ENCODE measurements around the gene RPP25L. TPM values are rescaled to one million over a fixed set of nuclear protein-coding genes. Genes with fewer than 3 reads are reported as not detected.

RPP25L gene
- polyA plus RNA-seq, 1 of the 3 experiments (the other 2 are of a cell fraction) = 47.6 TPM

GRCh38 chr9:34589636-34590380 lies 22.1 kb downstream of the RPP25L start, which contains the start of gene CNTFR:
Gene CNTFR, minus strand, starts transcription at chr9:34589724. Its CDS starts 20,743 bp downstream, at chr9:34568981.
- CTCF ChIA-PET = interaction anchor here (0.8 to 9.8 kb wide), 6 partner anchors 11 to 89 kb away, joined by 3 to 507 read pairs (median 12); no protein-coding TSS in a partner anchor
- Histone ChIP-seq H3K9me3 (no peaks in the 10 kb centered on the region), H3K4me3 (ENCODE audit: low read depth in 2 of 2, low read length in 1 of 2) (peak within 1 kb of the TSS; percentile 39 to 51; a peak in 3 of 4 replicates), H3F3A (replicated peaks; ENCODE audit: insufficient read depth) (no peaks in the 10 kb centered on the region), H3K79me2 (ENCODE audit: insufficient read depth) (no peaks in the 10 kb centered on the region), H3K27me3 (ENCODE audit: insufficient read depth) (peaks cover 53% of the 10 kb centered on the region), H4K20me1 (ENCODE audit: insufficient read depth) (0 out of 2 replicates have a peak, but pooled peaks cover 4% of the 10 kb centered on the region), H3K36me3 (replicated peaks in 1 of 2; ENCODE audit: control insufficient read depth in 1 of 2, insufficient read depth in 2 of 2, low read length in 1 of 2) (no peaks in the 10 kb centered on the region), H3K27ac (ENCODE audit: low read depth in 2 of 2, low read length in 1 of 2) (peak within 1 kb of the TSS in 1 of 2 experiments; percentile 87; a peak in 2 of 4 replicates), H3K4me2 (peak within 1 kb of the TSS; percentile 62; the same call in 1 of the 2 replicates), H2AFZ (ENCODE audit: low read depth) (no peak within 1 kb of the TSS), H3K4me1 (ENCODE audit: control insufficient read depth in 1 of 2, insufficient read depth in 2 of 2, low read depth in 1 of 2, low read length in 1 of 2) (peaks cover 0 to 44% of the 10 kb centered on the region in 2 experiments; a peak in 1 of 4 replicates), H3K9me2 (no peaks in the 10 kb centered on the region), H3K9ac (no peak within 1 kb of the TSS)
- WGBS (ENCODE audit: low lambda C conversion rate) = 40% methylated on average over 22 of the region's 104 CpGs
- TF ChIP-seq, protein P1, sequence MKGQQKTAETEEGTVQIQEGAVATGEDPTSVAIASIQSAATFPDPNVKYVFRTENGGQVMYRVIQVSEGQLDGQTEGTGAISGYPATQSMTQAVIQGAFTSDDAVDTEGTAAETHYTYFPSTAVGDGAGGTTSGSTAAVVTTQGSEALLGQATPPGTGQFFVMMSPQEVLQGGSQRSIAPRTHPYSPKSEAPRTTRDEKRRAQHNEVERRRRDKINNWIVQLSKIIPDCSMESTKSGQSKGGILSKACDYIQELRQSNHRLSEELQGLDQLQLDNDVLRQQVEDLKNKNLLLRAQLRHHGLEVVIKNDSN (IDR thresholded peaks at IDR 0.05; ENCODE audit: borderline replicate concordance, low read depth) = peak; percentile 47; the same call in 1 of the 2 replicates
- TF ChIP-seq RXRA (IDR thresholded peaks at IDR 0.05; ENCODE audit: borderline replicate concordance, low read depth) (no peak), CHD2 (IDR thresholded peaks at IDR 0.05; ENCODE audit: low read length, partially characterized antibody) (peak; percentile 56), USF2 (IDR thresholded peaks at IDR 0.05; ENCODE audit: borderline replicate concordance, low read depth, low read length) (no peak)
- POLR2A ChIA-PET = interaction anchor here (0.7 to 1.4 kb wide), 2 partner anchors 19 to 35 kb away, joined by 3 to 9 read pairs; no protein-coding TSS in a partner anchor
- DNase-seq = peak; percentile 93

- POLR2A ChIA-PET = interaction anchor here (0.7 to 1.8 kb wide), 4 partner anchors 10 to 66 kb away, joined by 3 to 10 read pairs (median 6); partner anchors contain the start of gene ENHO
- H3F3A ChIP-seq (replicated peaks; ENCODE audit: insufficient read depth) = no peaks in the 10 kb centered on the region
- H3K27me3 ChIP-seq (ENCODE audit: insufficient read depth) = peaks cover 53% of the 10 kb centered on the region
- CTCF ChIA-PET = interaction anchor here (0.8 to 9.8 kb wide), 10 partner anchors 10 to 88 kb away, joined by 3 to 507 read pairs (median 4); partner anchors contain the start of gene RPP25L
- H3K9me3 ChIP-seq = no peaks in the 10 kb centered on the region
- no peaks in the 10 kb centered on the region for H3K9me2 ChIP-seq
- no peaks in the 10 kb centered on the region for H3K36me3 ChIP-seq (replicated peaks in 1 of 2; ENCODE audit: control insufficient read depth in 1 of 2, insufficient read depth in 2 of 2, low read length in 1 of 2)
- H3K4me2 ChIP-seq = peak overlapping the region; percentile 25; the same call in 1 of the 2 replicates
- peak; percentile 69 for DNase-seq
- no peak for TF ChIP-seq NFIC (IDR thresholded peaks at IDR 0.05; ENCODE audit: borderline replicate concordance)
- no peak for TF ChIP-seq EZH2phosphoT487 (IDR thresholded peaks at IDR 0.05; ENCODE audit: borderline replicate concordance, low read depth)
- no peak for TF ChIP-seq CTCF (IDR thresholded peaks at IDR 0.05)
- TF ChIP-seq CHD2 (IDR thresholded peaks at IDR 0.05; ENCODE audit: low read length, partially characterized antibody) = peak; percentile 12
- TF ChIP-seq, protein P2, sequence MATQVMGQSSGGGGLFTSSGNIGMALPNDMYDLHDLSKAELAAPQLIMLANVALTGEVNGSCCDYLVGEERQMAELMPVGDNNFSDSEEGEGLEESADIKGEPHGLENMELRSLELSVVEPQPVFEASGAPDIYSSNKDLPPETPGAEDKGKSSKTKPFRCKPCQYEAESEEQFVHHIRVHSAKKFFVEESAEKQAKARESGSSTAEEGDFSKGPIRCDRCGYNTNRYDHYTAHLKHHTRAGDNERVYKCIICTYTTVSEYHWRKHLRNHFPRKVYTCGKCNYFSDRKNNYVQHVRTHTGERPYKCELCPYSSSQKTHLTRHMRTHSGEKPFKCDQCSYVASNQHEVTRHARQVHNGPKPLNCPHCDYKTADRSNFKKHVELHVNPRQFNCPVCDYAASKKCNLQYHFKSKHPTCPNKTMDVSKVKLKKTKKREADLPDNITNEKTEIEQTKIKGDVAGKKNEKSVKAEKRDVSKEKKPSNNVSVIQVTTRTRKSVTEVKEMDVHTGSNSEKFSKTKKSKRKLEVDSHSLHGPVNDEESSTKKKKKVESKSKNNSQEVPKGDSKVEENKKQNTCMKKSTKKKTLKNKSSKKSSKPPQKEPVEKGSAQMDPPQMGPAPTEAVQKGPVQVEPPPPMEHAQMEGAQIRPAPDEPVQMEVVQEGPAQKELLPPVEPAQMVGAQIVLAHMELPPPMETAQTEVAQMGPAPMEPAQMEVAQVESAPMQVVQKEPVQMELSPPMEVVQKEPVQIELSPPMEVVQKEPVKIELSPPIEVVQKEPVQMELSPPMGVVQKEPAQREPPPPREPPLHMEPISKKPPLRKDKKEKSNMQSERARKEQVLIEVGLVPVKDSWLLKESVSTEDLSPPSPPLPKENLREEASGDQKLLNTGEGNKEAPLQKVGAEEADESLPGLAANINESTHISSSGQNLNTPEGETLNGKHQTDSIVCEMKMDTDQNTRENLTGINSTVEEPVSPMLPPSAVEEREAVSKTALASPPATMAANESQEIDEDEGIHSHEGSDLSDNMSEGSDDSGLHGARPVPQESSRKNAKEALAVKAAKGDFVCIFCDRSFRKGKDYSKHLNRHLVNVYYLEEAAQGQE (IDR thresholded peaks at IDR 0.05; ENCODE audit: low read depth, low read length) = no peak
- peak; percentile 78 for TF ChIP-seq MXI1 (IDR thresholded peaks at IDR 0.05; ENCODE audit: low read depth, low read length)
- TF ChIP-seq MEF2A (IDR thresholded peaks at IDR 0.05; ENCODE audit: borderline replicate concordance, low read depth) = no peak
- TF ChIP-seq RAD21 (IDR thresholded peaks at IDR 0.05; ENCODE audit: low read length) = peak; percentile 7; the same call in 1 of the 2 replicates
- TF ChIP-seq TCF12 (IDR thresholded peaks at IDR 0.05) = no peak
- H3K4me3 ChIP-seq (ENCODE audit: low read depth in 2 of 2, low read length in 1 of 2) = peak overlapping the region in 1 of 2 experiments; percentile 51; a peak in 2 of 4 replicates
- peak overlapping the region in 1 of 2 experiments; percentile 87; a peak in 2 of 4 replicates for H3K27ac ChIP-seq (ENCODE audit: low read depth in 2 of 2, low read length in 1 of 2)
- no peaks in the 10 kb centered on the region for H3K79me2 ChIP-seq (ENCODE audit: insufficient read depth)
- peaks cover 0 to 51% of the 10 kb centered on the region in 2 experiments; a peak in 1 of 4 replicates for H3K4me1 ChIP-seq (ENCODE audit: control insufficient read depth in 1 of 2, insufficient read depth in 2 of 2, low read depth in 1 of 2, low read length in 1 of 2)
- H4K20me1 ChIP-seq (ENCODE audit: insufficient read depth) = 0 out of 2 replicates have a peak, but pooled peaks cover 4% of the 10 kb centered on the region
- WGBS (ENCODE audit: low lambda C conversion rate) = 6% methylated on average over 18 of the region's 86 CpGs
- no peak overlapping the region for H3K9ac ChIP-seq
- H2AFZ ChIP-seq (ENCODE audit: low read depth) = no peak overlapping the region
Observed at GRCh38 chr9:34588671-34589635, 22.9 kb downstream of the RPP25L start.
